H1 (cell line): Measurements from ENCODE around the gene PRPF18. TPM values are rescaled to one million over a fixed set of nuclear protein-coding genes. Genes with fewer than 3 reads are reported as not detected.

Source experiments
- GTF2F1 ChIP-seq: IDR thresholded peaks from 2 replicates; pipeline ENCODE4 v1.6.1; 2012; ENCODE audit warnings: low read depth, low read length, improper control_type of control experiment, borderline replicate concordance
- polyA plus RNA-seq, 7 experiments: library from polyadenylated mRNA; depleted of rRNA in 3 of 7; stranded (reverse) in 5 of 7; unstranded in 2 of 7; fragments of >200 nt in 5 of 7; fragments of 200-250 nt in 2 of 7; gene quantifications; 1 replicate in 5 of 7; 2 replicates in 1 of 7; 4 replicates in 1 of 7; pipeline versions ENCODE4 v1.2.1 to v1.2.3, GENCODE V29; 2011 to 2013; ENCODE audit warnings: missing spikeins in 2 of 7, mixed read lengths in 2 of 7
- total RNA-seq: library from RNA; stranded (reverse); fragmentation: NEBNext Ultra II Directional; extraction: Animal tissue kit (Norgen Biotek cat#: 25700); gene quantifications from 2 replicates; pipeline ENCODE4 v1.2.1, GENCODE V29; 2021
- TF ChIP-seq, protein P1 (sequence below): fragments of 300-600 bp; sonication (generic); IDR thresholded peaks from 2 replicates; pipeline ENCODE4 v1.7.1; 2012; ENCODE audit warnings: low read length, moderate library complexity, mild to moderate bottlenecking, inconsistent platforms; ENCODE audit not compliant: insufficient replicate concordance
- TF ChIP-seq, protein P2 (sequence below): IDR thresholded peaks from 2 replicates; pipeline ENCODE4 v1.6.1; 2012; ENCODE audit warnings: inconsistent platforms

The PRPF18 gene
- total and polyA plus RNA-seq, 2 of the 8 experiments (the other 6 are each of a cell fraction or from before 2014, with no cell fraction given): 3.8 to 12.6 TPM

DNA sequence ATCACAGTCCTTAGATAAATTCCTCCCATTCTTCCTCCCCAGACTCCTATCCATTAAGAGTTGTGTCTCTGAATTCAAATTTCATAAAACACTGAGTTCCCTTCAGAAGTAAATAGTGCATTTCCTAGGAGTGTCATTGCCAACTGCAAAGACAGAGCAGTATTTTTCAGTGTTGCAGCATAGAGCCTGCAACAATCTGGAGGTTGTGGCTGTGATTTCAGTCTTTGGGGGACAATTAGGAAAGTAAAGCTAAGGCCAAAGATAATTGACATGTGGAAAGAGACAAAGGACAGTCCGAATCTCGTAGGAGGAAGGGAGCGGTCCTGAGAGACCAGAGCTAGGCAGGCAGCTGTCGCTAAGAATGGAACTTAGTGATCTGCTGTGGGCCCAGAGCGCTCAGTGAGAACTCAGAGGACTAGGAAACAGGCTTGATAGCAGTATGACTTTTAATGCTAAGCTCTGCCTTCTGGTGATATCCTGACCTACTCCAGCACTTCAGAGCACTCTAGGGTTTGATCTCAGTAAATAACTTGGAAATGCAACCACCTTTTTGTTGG, 46.2 kb downstream of the PRPF18 start (continued):
- TF ChIP-seq, protein P1, sequence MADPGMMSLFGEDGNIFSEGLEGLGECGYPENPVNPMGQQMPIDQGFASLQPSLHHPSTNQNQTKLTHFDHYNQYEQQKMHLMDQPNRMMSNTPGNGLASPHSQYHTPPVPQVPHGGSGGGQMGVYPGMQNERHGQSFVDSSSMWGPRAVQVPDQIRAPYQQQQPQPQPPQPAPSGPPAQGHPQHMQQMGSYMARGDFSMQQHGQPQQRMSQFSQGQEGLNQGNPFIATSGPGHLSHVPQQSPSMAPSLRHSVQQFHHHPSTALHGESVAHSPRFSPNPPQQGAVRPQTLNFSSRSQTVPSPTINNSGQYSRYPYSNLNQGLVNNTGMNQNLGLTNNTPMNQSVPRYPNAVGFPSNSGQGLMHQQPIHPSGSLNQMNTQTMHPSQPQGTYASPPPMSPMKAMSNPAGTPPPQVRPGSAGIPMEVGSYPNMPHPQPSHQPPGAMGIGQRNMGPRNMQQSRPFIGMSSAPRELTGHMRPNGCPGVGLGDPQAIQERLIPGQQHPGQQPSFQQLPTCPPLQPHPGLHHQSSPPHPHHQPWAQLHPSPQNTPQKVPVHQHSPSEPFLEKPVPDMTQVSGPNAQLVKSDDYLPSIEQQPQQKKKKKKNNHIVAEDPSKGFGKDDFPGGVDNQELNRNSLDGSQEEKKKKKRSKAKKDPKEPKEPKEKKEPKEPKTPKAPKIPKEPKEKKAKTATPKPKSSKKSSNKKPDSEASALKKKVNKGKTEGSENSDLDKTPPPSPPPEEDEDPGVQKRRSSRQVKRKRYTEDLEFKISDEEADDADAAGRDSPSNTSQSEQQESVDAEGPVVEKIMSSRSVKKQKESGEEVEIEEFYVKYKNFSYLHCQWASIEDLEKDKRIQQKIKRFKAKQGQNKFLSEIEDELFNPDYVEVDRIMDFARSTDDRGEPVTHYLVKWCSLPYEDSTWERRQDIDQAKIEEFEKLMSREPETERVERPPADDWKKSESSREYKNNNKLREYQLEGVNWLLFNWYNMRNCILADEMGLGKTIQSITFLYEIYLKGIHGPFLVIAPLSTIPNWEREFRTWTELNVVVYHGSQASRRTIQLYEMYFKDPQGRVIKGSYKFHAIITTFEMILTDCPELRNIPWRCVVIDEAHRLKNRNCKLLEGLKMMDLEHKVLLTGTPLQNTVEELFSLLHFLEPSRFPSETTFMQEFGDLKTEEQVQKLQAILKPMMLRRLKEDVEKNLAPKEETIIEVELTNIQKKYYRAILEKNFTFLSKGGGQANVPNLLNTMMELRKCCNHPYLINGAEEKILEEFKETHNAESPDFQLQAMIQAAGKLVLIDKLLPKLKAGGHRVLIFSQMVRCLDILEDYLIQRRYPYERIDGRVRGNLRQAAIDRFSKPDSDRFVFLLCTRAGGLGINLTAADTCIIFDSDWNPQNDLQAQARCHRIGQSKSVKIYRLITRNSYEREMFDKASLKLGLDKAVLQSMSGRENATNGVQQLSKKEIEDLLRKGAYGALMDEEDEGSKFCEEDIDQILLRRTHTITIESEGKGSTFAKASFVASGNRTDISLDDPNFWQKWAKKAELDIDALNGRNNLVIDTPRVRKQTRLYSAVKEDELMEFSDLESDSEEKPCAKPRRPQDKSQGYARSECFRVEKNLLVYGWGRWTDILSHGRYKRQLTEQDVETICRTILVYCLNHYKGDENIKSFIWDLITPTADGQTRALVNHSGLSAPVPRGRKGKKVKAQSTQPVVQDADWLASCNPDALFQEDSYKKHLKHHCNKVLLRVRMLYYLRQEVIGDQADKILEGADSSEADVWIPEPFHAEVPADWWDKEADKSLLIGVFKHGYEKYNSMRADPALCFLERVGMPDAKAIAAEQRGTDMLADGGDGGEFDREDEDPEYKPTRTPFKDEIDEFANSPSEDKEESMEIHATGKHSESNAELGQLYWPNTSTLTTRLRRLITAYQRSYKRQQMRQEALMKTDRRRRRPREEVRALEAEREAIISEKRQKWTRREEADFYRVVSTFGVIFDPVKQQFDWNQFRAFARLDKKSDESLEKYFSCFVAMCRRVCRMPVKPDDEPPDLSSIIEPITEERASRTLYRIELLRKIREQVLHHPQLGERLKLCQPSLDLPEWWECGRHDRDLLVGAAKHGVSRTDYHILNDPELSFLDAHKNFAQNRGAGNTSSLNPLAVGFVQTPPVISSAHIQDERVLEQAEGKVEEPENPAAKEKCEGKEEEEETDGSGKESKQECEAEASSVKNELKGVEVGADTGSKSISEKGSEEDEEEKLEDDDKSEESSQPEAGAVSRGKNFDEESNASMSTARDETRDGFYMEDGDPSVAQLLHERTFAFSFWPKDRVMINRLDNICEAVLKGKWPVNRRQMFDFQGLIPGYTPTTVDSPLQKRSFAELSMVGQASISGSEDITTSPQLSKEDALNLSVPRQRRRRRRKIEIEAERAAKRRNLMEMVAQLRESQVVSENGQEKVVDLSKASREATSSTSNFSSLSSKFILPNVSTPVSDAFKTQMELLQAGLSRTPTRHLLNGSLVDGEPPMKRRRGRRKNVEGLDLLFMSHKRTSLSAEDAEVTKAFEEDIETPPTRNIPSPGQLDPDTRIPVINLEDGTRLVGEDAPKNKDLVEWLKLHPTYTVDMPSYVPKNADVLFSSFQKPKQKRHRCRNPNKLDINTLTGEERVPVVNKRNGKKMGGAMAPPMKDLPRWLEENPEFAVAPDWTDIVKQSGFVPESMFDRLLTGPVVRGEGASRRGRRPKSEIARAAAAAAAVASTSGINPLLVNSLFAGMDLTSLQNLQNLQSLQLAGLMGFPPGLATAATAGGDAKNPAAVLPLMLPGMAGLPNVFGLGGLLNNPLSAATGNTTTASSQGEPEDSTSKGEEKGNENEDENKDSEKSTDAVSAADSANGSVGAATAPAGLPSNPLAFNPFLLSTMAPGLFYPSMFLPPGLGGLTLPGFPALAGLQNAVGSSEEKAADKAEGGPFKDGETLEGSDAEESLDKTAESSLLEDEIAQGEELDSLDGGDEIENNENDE: no peak
- TF ChIP-seq, protein P2, sequence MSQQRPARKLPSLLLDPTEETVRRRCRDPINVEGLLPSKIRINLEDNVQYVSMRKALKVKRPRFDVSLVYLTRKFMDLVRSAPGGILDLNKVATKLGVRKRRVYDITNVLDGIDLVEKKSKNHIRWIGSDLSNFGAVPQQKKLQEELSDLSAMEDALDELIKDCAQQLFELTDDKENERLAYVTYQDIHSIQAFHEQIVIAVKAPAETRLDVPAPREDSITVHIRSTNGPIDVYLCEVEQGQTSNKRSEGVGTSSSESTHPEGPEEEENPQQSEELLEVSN: no peak
- no peak for TF ChIP-seq GTF2F1
